ENCODE results near the gene STK11IP.

GRCh38 chr2:219636144-219636915 is 38.7 kb downstream of the STK11IP start:
- TF ChIP-seq ZNF473 (tag by site-specific recombination; IDR thresholded peaks at IDR 0.05) (no peak), HOXA7 (CRISPR knock-in tag; IDR thresholded peaks at IDR 0.05; ENCODE audit: borderline replicate concordance) (no peak), CTCF (tag by site-specific recombination; IDR thresholded peaks at IDR 0.05) (no peak), KLF17 (tag by site-specific recombination; IDR thresholded peaks at IDR 0.05) (no peak)

All from HEK293 (cell line).